IMR-90 (cell line): ENCODE measurements around the gene LY9. TPM values are rescaled to one million over a fixed set of nuclear protein-coding genes. Genes with fewer than 3 reads are reported as not detected.

Source experiments
- ATAC-seq: fragments of 200-7000 bp; cut with Tn5 transposase; 2 replicates; pipeline ENCODE4 v1.9.1; 2020; ENCODE audit warnings: low read depth, mild to moderate bottlenecking, moderate library complexity
- BruUV-seq: library from RNA; stranded (reverse); fragments of 400-500 nt; replicated peaks from 2 replicates; lab custom pipeline; 2021; lab: Mats Ljungman, UMichigan
- CTCF ChIA-PET: fragments of 300-600 bp; formaldehyde crosslinking; extraction: SDS; loops from one replicate; lab custom pipeline; 2021; ENCODE audit warnings: antibody characterized with exemption; lab: Yijun Ruan, JAX
- POLR2A ChIA-PET: fragments of 300-600 bp; sonication (Branson Sonifier 250); formaldehyde crosslinking; loops from one replicate; lab custom pipeline; 2022; ENCODE audit warnings: antibody characterized with exemption; ENCODE audit not compliant: unreplicated experiment; lab: Charles Lee
- DNase-seq: peaks from one replicate; pipeline ENCODE4 v3.0.0; 2013
- H2AFZ ChIP-seq: replicated peaks from 2 replicates; pipeline ENCODE3; 2013; ENCODE audit warnings: low read length, mild to moderate bottlenecking; ENCODE audit not compliant: poor library complexity
- H2AK5ac ChIP-seq: 2 replicates; pipeline ENCODE4 v1.6.1; 2013; ENCODE audit warnings: low read depth, low read length, inconsistent platforms
- H2AK9ac ChIP-seq: replicated peaks from 2 replicates; pipeline ENCODE3; 2013; ENCODE audit warnings: mild to moderate bottlenecking, low read depth, low read length, moderate library complexity; ENCODE audit not compliant: poor library complexity
- H2BK120ac ChIP-seq: 2 replicates; pipeline ENCODE4 v1.6.1; 2013; ENCODE audit warnings: low read depth, low read length, inconsistent platforms
- H2BK15ac ChIP-seq: 3 replicates; pipeline ENCODE4 v1.6.1; 2013; ENCODE audit warnings: low read depth, low read length, inconsistent platforms
- H2BK20ac ChIP-seq: 2 replicates; pipeline ENCODE4 v1.6.1; 2013; ENCODE audit warnings: low read depth, mild to moderate bottlenecking, inconsistent platforms, low read length, moderate library complexity
- H2BK5ac ChIP-seq: 2 replicates; pipeline ENCODE4 v1.6.1; 2013; ENCODE audit warnings: mild to moderate bottlenecking, low read depth, low read length, inconsistent platforms; ENCODE audit not compliant: poor library complexity, severe bottlenecking
- H3K14ac ChIP-seq: replicated peaks from 2 replicates; pipeline ENCODE4 v1.6.1; 2013; ENCODE audit warnings: low read depth, low read length, inconsistent platforms
- H3K18ac ChIP-seq: 2 replicates; pipeline ENCODE4 v1.6.1; 2013; ENCODE audit warnings: low read depth, low read length, control low read depth
- H3K23ac ChIP-seq: 2 replicates; pipeline ENCODE4 v1.6.1; 2013; ENCODE audit warnings: low read depth, low read length, inconsistent platforms
- H3K27ac ChIP-seq: 2 replicates; pipeline ENCODE4 v1.5.1; 2013; ENCODE audit warnings: mild to moderate bottlenecking, control low read depth, low read length; ENCODE audit not compliant: insufficient read depth
- H3K27me3 ChIP-seq: 2 replicates; pipeline ENCODE4 v1.6.1; 2013; ENCODE audit warnings: low read length; ENCODE audit not compliant: control insufficient read depth, insufficient read depth
- H3K36me3 ChIP-seq: 2 replicates; pipeline ENCODE4 v1.6.1; 2013; ENCODE audit warnings: low read length, mixed read lengths; ENCODE audit not compliant: control insufficient read depth, insufficient read depth
- H3K4ac ChIP-seq: 2 replicates; pipeline ENCODE4 v1.6.1; 2013; ENCODE audit warnings: low read depth, low read length, inconsistent platforms
- H3K4me1 ChIP-seq: 2 replicates; pipeline ENCODE4 v1.6.1; 2013; ENCODE audit warnings: low read length, mixed read lengths; ENCODE audit not compliant: control insufficient read depth, insufficient read depth
- H3K4me2 ChIP-seq: 2 replicates; pipeline ENCODE4 v1.6.1; 2013; ENCODE audit warnings: low read depth, mild to moderate bottlenecking, control low read depth, low read length, moderate library complexity
- H3K4me3 ChIP-seq: 2 replicates; pipeline ENCODE4 v1.5.1; 2013; ENCODE audit warnings: low read depth, mild to moderate bottlenecking, control low read depth, low read length, moderate library complexity; ENCODE audit not compliant: insufficient read depth
- H3K56ac ChIP-seq: 2 replicates; pipeline ENCODE4 v1.6.1; 2013; ENCODE audit warnings: low read length, inconsistent platforms; ENCODE audit not compliant: insufficient read depth; ENCODE audit errors: extremely low read depth
- H3K79me1 ChIP-seq, 2 experiments: 2 replicates each; pipeline ENCODE4 v1.6.1; 2013; ENCODE audit warnings: low read length in 2 of 2, inconsistent platforms in 1 of 2, low read depth in 1 of 2
- H3K9ac ChIP-seq: 2 replicates; pipeline ENCODE4 v1.6.1; 2013; ENCODE audit warnings: low read depth, low read length, control low read depth
- H3K9me1 ChIP-seq: 2 replicates; pipeline ENCODE4 v1.6.1; 2013; ENCODE audit warnings: low read length, inconsistent platforms; ENCODE audit not compliant: insufficient read depth
- H3K9me3 ChIP-seq: 2 replicates; pipeline ENCODE4 v1.6.1; 2013; ENCODE audit warnings: low read length; ENCODE audit not compliant: control insufficient read depth, insufficient read depth
- H4K20me1 ChIP-seq: 2 replicates; pipeline ENCODE4 v1.6.1; 2013; ENCODE audit warnings: low read length, inconsistent platforms; ENCODE audit not compliant: insufficient read depth
- H4K5ac ChIP-seq: 2 replicates; pipeline ENCODE4 v1.6.1; 2013; ENCODE audit warnings: mild to moderate bottlenecking, low read depth, low read length, control low read depth
- H4K8ac ChIP-seq, 2 experiments: 2 replicates each; pipeline ENCODE4 v1.6.1; 2013; ENCODE audit warnings: low read depth in 2 of 2, low read length in 2 of 2, control low read depth in 1 of 2, inconsistent platforms in 1 of 2
- H4K91ac ChIP-seq: 2 replicates; pipeline ENCODE4 v1.6.1; 2013; ENCODE audit warnings: low read depth, low read length, inconsistent platforms; ENCODE audit not compliant: insufficient read depth
- BHLHE40 ChIP-seq: fragments of 150-350 bp; IDR thresholded peaks from 2 replicates; pipeline ENCODE4 v1.6.1; 2016; ENCODE audit warnings: mild to moderate bottlenecking, low read depth, low read length
- CTCF ChIP-seq: conservative IDR thresholded peaks from 2 replicates; pipeline ENCODE4 v1.5.1; 2012; ENCODE audit warnings: mild to moderate bottlenecking, low read depth, low read length, improper control_type of control experiment
- ELK1 ChIP-seq: fragments of 150-350 bp; IDR thresholded peaks from 2 replicates; pipeline ENCODE4 v1.6.1; 2016; ENCODE audit warnings: low read depth, mild to moderate bottlenecking, low read length, moderate library complexity, borderline replicate concordance
- FOS ChIP-seq: fragments of 150-350 bp; IDR thresholded peaks from 2 replicates; pipeline ENCODE4 v1.6.1; 2016; ENCODE audit warnings: low read depth, low read length
- MAZ ChIP-seq: IDR thresholded peaks from 2 replicates; pipeline ENCODE4 v1.6.1; 2012; ENCODE audit warnings: low read depth, mild to moderate bottlenecking, low read length, improper control_type of control experiment, moderate library complexity, borderline replicate concordance
- MXI1 ChIP-seq: IDR thresholded peaks from 2 replicates; pipeline ENCODE4 v1.6.1; 2012; ENCODE audit warnings: low read depth, mild to moderate bottlenecking, low read length, moderate library complexity, borderline replicate concordance
- NFE2L2 ChIP-seq: fragments of 150-350 bp; IDR thresholded peaks from 2 replicates; pipeline ENCODE4 v1.6.1; 2016; ENCODE audit warnings: low read depth, mild to moderate bottlenecking, low read length
- POLR2A ChIP-seq: IDR thresholded peaks from 2 replicates; pipeline ENCODE4 v1.6.1; 2012; ENCODE audit warnings: mild to moderate bottlenecking, low read depth, low read length
- RFX5 ChIP-seq: IDR thresholded peaks from 2 replicates; pipeline ENCODE4 v1.8.0; 2012; ENCODE audit warnings: low read depth, mild to moderate bottlenecking, low read length, moderate library complexity
- SMC3 ChIP-seq: fragments of 150-350 bp; IDR thresholded peaks from 2 replicates; pipeline ENCODE4 v1.6.1; 2016; ENCODE audit warnings: low read depth, mild to moderate bottlenecking, antibody characterized with exemption, low read length, moderate library complexity
- WGBS, 2 experiments: methylation state at CpG; one replicate each; pipeline versions ENCODE4 v1.1.5 to v1.1.7; 2013; ENCODE audit warnings: missing lambda C conversion rate in 2 of 2; ENCODE audit not compliant: insufficient read length in 1 of 2; ENCODE audit errors: extremely low coverage in 2 of 2; 5-methylcytosine and 5-hydroxymethylcytosine counted together
- dilution Hi-C: fragments of 300-500 bp; cut with HindIII; formaldehyde crosslinking; loops from one replicate; pipeline ENCODE4 v1.14.3; 2018; ENCODE audit warnings: low sequenced_read_pairs; ENCODE audit not compliant: unreplicated experiment
- in situ Hi-C: fragments of 300-500 bp; cut with MboI; formaldehyde crosslinking; loops from 3 replicates; pipeline ENCODE4 v1.14.3; 2019; ENCODE audit warnings: low sequenced_read_pairs, inconsistent platforms, mixed read lengths
- intact Hi-C: fragments of 100-400 bp; cut with micrococcal nuclease; formaldehyde crosslinking; loops from 2 replicates; pipeline ENCODE4 v1.10.0; 2022
- polyA plus RNA-seq, 3 experiments: library from polyadenylated mRNA; depleted of rRNA; stranded (reverse); fragments of >200 nt; gene quantifications; 2 replicates each; pipeline ENCODE4 v1.2.3, GENCODE V29; 2012; ENCODE audit warnings: low replicate concordance in 1 of 3
- total RNA-seq: library from RNA; depleted of rRNA; stranded (reverse); fragments of >200 nt; gene quantifications from 2 replicates; pipeline ENCODE4 v1.2.3, GENCODE V29; 2012

LY9 gene
- total and polyA plus RNA-seq, 2 of the 4 experiments (the other 2 are of a cell fraction) = not detected

GRCh38 chr1:160850993-160851392 is 55.0 kb downstream of the LY9 start:
- TF ChIP-seq RFX5 = no peak
- no peak for TF ChIP-seq ELK1
- TF ChIP-seq MXI1 = no peak
- no peak for TF ChIP-seq CTCF
- no peak for TF ChIP-seq MAZ
- TF ChIP-seq POLR2A = no peak
- no peak for TF ChIP-seq FOS
- no peak for TF ChIP-seq BHLHE40
- no peak for TF ChIP-seq NFE2L2
- no peak for TF ChIP-seq SMC3
- no peak overlapping the region for H3K23ac ChIP-seq
- no peak overlapping the region for H2BK20ac ChIP-seq
- DNase-seq = no peak
- H3K4me3 ChIP-seq = no peak overlapping the region
- no peak overlapping the region for H4K91ac ChIP-seq
- H3K79me1 ChIP-seq = no peaks in the 10 kb centered on the region
- H3K36me3 ChIP-seq = no peaks in the 10 kb centered on the region
- H4K8ac ChIP-seq = no peak overlapping the region
- intact Hi-C loops (no loop called here), dilution Hi-C loops (no loop called here), in situ Hi-C loops (no loop called here)
- H3K9me3 ChIP-seq = no peaks in the 10 kb centered on the region
- H4K5ac ChIP-seq = no peak overlapping the region
- no peak overlapping the region for H2AK9ac ChIP-seq
- no peak overlapping the region for H3K4ac ChIP-seq
- H3K4me1 ChIP-seq = no peaks in the 10 kb centered on the region
- H2BK5ac ChIP-seq = no peak overlapping the region
- H4K20me1 ChIP-seq = no peaks in the 10 kb centered on the region
- no peak overlapping the region for H3K14ac ChIP-seq
- H3K56ac ChIP-seq = no peak overlapping the region
- WGBS, 2 experiments = 17% methylated on average over 1 of the region's 8 CpGs; no CpG with 5 or more reads in 1 of the 2 experiments
- ATAC-seq = no peak
- H2BK120ac ChIP-seq = no peak overlapping the region
- H2AFZ ChIP-seq = no peak overlapping the region
- no TSS peak for BruUV-seq
- ChIA-PET CTCF (no interaction called here), POLR2A (no interaction called here)
- H3K9me1 ChIP-seq = no peaks in the 10 kb centered on the region
- no peak overlapping the region for H2BK15ac ChIP-seq
- H3K18ac ChIP-seq = no peak overlapping the region
- H3K27me3 ChIP-seq = no peaks in the 10 kb centered on the region
- H3K27ac ChIP-seq = no peak overlapping the region
- no peak overlapping the region for H3K9ac ChIP-seq
- no peak overlapping the region for H3K4me2 ChIP-seq
- no peak overlapping the region for H2AK5ac ChIP-seq
